Calu3 (cell line): ENCODE results near the gene CTSZ. TPM values are rescaled to one million over a fixed set of nuclear protein-coding genes. Genes with fewer than 3 reads are reported as not detected.

Experiments used
- BruUV-seq: library from RNA; stranded (reverse); fragments of 400-500 nt; replicated peaks from 2 replicates; lab custom pipeline; 2021; lab: Mats Ljungman, UMichigan
- CTCF ChIA-PET: fragments of 300-600 bp; sonication (Branson Sonifier 250); formaldehyde crosslinking; loops from one replicate; lab custom pipeline; 2022; ENCODE audit warnings: antibody characterized with exemption; lab: Charles Lee
- DNase-seq: peaks from one replicate; pipeline ENCODE4 v3.0.0; 2022
- H3K27ac Mint-ChIP-seq: one replicate; pipeline ENCODE4 v1.8.0; 2022; ENCODE audit warnings: mixed read lengths; ENCODE audit not compliant: unreplicated experiment
- H3K27me3 Mint-ChIP-seq: one replicate; pipeline ENCODE4 v1.8.0; 2022; ENCODE audit warnings: mixed read lengths; ENCODE audit not compliant: unreplicated experiment
- H3K36me3 Mint-ChIP-seq: one replicate; pipeline ENCODE4 v1.8.0; 2022; ENCODE audit warnings: mild to moderate bottlenecking, moderate library complexity, mixed read lengths; ENCODE audit not compliant: insufficient read depth, unreplicated experiment
- H3K4me1 Mint-ChIP-seq: one replicate; pipeline ENCODE4 v1.8.0; 2022; ENCODE audit warnings: mild to moderate bottlenecking, low read depth, mixed read lengths; ENCODE audit not compliant: unreplicated experiment
- H3K4me3 Mint-ChIP-seq: one replicate; pipeline ENCODE4 v1.8.0; 2022; ENCODE audit warnings: mild to moderate bottlenecking, low read depth, moderate library complexity, mixed read lengths; ENCODE audit not compliant: unreplicated experiment
- H3K9me3 Mint-ChIP-seq: one replicate; pipeline ENCODE4 v1.8.0; 2022; ENCODE audit warnings: low read depth, mixed read lengths; ENCODE audit not compliant: unreplicated experiment
- CTCF ChIP-seq: fragments of 200-600 bp; IDR thresholded peaks from one replicate; pipeline ENCODE4 v1.8.0; 2022; ENCODE audit warnings: antibody characterized with exemption; ENCODE audit not compliant: unreplicated experiment
- intact Hi-C: fragments of 100-400 bp; cut with micrococcal nuclease; formaldehyde crosslinking; loops from one replicate; pipeline ENCODE4 v1.10.0; 2022; ENCODE audit not compliant: unreplicated experiment
- total RNA-seq: library from RNA; stranded (reverse); gene quantifications from 2 replicates; pipeline ENCODE4 v1.2.3, GENCODE V29; 2022

CTSZ gene
- total RNA-seq, 1 experiment from 2014 or later, result 183 TPM

GRCh38 chr20:59019217-59019616 is 12.2 kb upstream of the CTSZ start, which contains the start of gene TUBB1:
Gene TUBB1, plus strand, starts transcription at chr20:59019429. Its CDS starts 94 bp downstream, at chr20:59019523.
- Mint-ChIP-seq H3K4me1 (peaks cover 19% of the 10 kb centered on the region), H3K36me3 (peaks cover 24% of the 10 kb centered on the region), H3K9me3 (no peaks in the 10 kb centered on the region), H3K27me3 (no peaks in the 10 kb centered on the region), H3K4me3 (no peak within 1 kb of the TSS), H3K27ac (no peak within 1 kb of the TSS)
- DNase-seq, result no peak
- no TSS peak for BruUV-seq
- no peak for TF ChIP-seq CTCF
- CTCF ChIA-PET, result no interaction called here
- intact Hi-C loops, result no loop called here

GRCh38 chr20:59018817-59019216 is 11.8 kb upstream of the CTSZ start:
- H3K4me1 Mint-ChIP-seq, result peaks cover 22% of the 10 kb centered on the region
- no peak for DNase-seq
- H3K27ac Mint-ChIP-seq, result no peak overlapping the region
- intact Hi-C loops, result no loop called here
- TF ChIP-seq CTCF, result no peak
- H3K4me3 Mint-ChIP-seq, result no peak overlapping the region
- no peaks in the 10 kb centered on the region for H3K27me3 Mint-ChIP-seq
- no peaks in the 10 kb centered on the region for H3K9me3 Mint-ChIP-seq
- H3K36me3 Mint-ChIP-seq, result peaks cover 20% of the 10 kb centered on the region
- no TSS peak for BruUV-seq
- CTCF ChIA-PET, result no interaction called here

GRCh38 chr20:59017493-59018231 is 10.6 kb upstream of the CTSZ start:
- no peak for TF ChIP-seq CTCF
- CTCF ChIA-PET, result interaction anchor here (1.0 kb wide), 1 partner anchor 14 kb away, joined by 4 read pairs; no protein-coding TSS in a partner anchor
- DNase-seq, result no peak
- no peak overlapping the region for H3K27ac Mint-ChIP-seq
- no peaks in the 10 kb centered on the region for H3K9me3 Mint-ChIP-seq
- peaks cover 24% of the 10 kb centered on the region for H3K4me1 Mint-ChIP-seq
- H3K4me3 Mint-ChIP-seq, result no peak overlapping the region
- H3K27me3 Mint-ChIP-seq, result no peaks in the 10 kb centered on the region
- intact Hi-C loops, result no loop called here
- BruUV-seq, result no TSS peak
- peaks cover 17% of the 10 kb centered on the region for H3K36me3 Mint-ChIP-seq

- Mint-ChIP-seq H3K9me3 (no peaks in the 10 kb centered on the region), H3K4me1 (peaks cover 28% of the 10 kb centered on the region), H3K36me3 (peaks cover 10% of the 10 kb centered on the region), H3K27ac (no peak overlapping the region), H3K4me3 (no peak overlapping the region), H3K27me3 (no peaks in the 10 kb centered on the region)
- TF ChIP-seq CTCF, result no peak
- intact Hi-C loops, result no loop called here
- BruUV-seq, result no TSS peak
- DNase-seq, result no peak
- CTCF ChIA-PET, result interaction anchor here (1.0 kb wide), 1 partner anchor 14 kb away, joined by 4 read pairs; no protein-coding TSS in a partner anchor
Observed at GRCh38 chr20:59016795-59017492, 9.9 kb upstream of the CTSZ start.
